Upper lobe of left lung (tissue), 6 donors: ENCODE measurements around the gene DZANK1. TPM values are rescaled to one million over a fixed set of nuclear protein-coding genes. Genes with fewer than 3 reads are reported as not detected.

Source experiments
- ATAC-seq, 2 donors: fragments of 200-7000 bp; cut with Tn5 transposase; one replicate each; pipeline ENCODE4 v1.9.1; 2022; ENCODE audit warnings: mild to moderate bottlenecking in 2 of 2, moderate library complexity in 2 of 2; ENCODE audit not compliant: low FRiP score in 2 of 2
- DNase-seq, 2 donors: peaks; one replicate each; pipeline ENCODE4 v3.0.0-alpha.2; 2019 to 2020
- H3K27ac ChIP-seq, 4 donors: fragments of 200-600 bp; sonication (generic); one replicate each; pipeline ENCODE4 v1.5.1; 2016 to 2019
- H3K27me3 ChIP-seq, 4 donors: fragments of 200-600 bp; sonication (generic); one replicate each; pipeline ENCODE4 v1.5.1; 2017 to 2019
- H3K36me3 ChIP-seq, 4 donors: fragments of 200-600 bp; sonication (generic); one replicate each; pipeline ENCODE4 v1.5.1; 2016 to 2019
- H3K4me1 ChIP-seq, 4 donors: fragments of 200-600 bp; sonication (generic); one replicate each; pipeline ENCODE4 v1.5.1; 2018 to 2019
- H3K4me3 ChIP-seq, 4 donors: fragments of 200-600 bp; sonication (generic); one replicate each; pipeline ENCODE4 v1.5.1; 2017 to 2019; ENCODE audit warnings: mild to moderate bottlenecking in 2 of 4, moderate library complexity in 1 of 4
- H3K9me3 ChIP-seq, 4 donors: fragments of 200-600 bp; sonication (generic); one replicate each; pipeline ENCODE4 v1.5.1; 2018 to 2019
- CTCF ChIP-seq, 6 experiments: fragments of 450-650 bp in 4 of 6; fragments of 200-600 bp in 2 of 6; sonication (generic) in 2 of 6; IDR thresholded peaks; one replicate each; pipeline ENCODE4 v1.5.1; 2016 to 2019; ENCODE audit warnings: antibody characterized with exemption in 6 of 6
- EP300 ChIP-seq, 4 donors: sonication (generic); formaldehyde crosslinking; IDR thresholded peaks; one replicate each; pipeline ENCODE4 v1.5.1; 2017; ENCODE audit warnings: antibody characterized with exemption in 4 of 4, control low read depth in 2 of 4
- POLR2A ChIP-seq, 4 donors: fragments of 450-650 bp; IDR thresholded peaks; one replicate each; pipeline ENCODE4 v1.5.1; 2016 to 2017; ENCODE audit warnings: antibody characterized with exemption in 4 of 4, mild to moderate bottlenecking in 2 of 4
- POLR2AphosphoS5 ChIP-seq, 2 donors: sonication (generic); formaldehyde crosslinking; IDR thresholded peaks; one replicate each; pipeline ENCODE4 v1.5.1; 2017; ENCODE audit warnings: antibody characterized with exemption in 2 of 2
- WGBS, 2 donors: methylation state at CpG; one replicate each; pipeline ENCODE4 v1.1.5; 2017 to 2018; 5-methylcytosine and 5-hydroxymethylcytosine counted together
- total RNA-seq, 6 donors: library from RNA; depleted of rRNA in 4 of 6; stranded (reverse); fragments of >200 nt in 4 of 6; gene quantifications; one replicate each; pipeline versions ENCODE4 v1.1.0 to v1.2.1, GENCODE V29; 2016 to 2021
- donor health status: DM: no; HTN: no; CAD: no; lungs with moderate emphysema.
- donor health status: DM: no; HTN: yes; CAD: no; lungs with severe emphysema.

Gene DZANK1
- total RNA-seq, 6 donors from 2014 or later: 1.8 to 12.8 (median 4.4) TPM

GRCh38 chr20:18443886-18444285, 22.9 kb downstream of the DZANK1 start:
- no peak for TF ChIP-seq CTCF (IDR thresholded peaks at IDR 0.05)
- no peak for TF ChIP-seq POLR2AphosphoS5 (IDR thresholded peaks at IDR 0.05)
- TF ChIP-seq POLR2A (IDR thresholded peaks at IDR 0.05): no peak
- no peak for TF ChIP-seq EP300 (IDR thresholded peaks at IDR 0.05)
- 46 to 58% methylated on average over 4 of the region's 4 CpGs for WGBS, 2 donors
- no peak overlapping the region for H3K27ac ChIP-seq
- ATAC-seq: no peak
- no peak for DNase-seq
- H3K27me3 ChIP-seq: no peaks in the 10 kb centered on the region
- H3K4me1 ChIP-seq: peaks cover 0 to 11% (median 8%) of the 10 kb centered on the region in 4 donors
- H3K4me3 ChIP-seq: no peak overlapping the region
- no peaks in the 10 kb centered on the region for H3K36me3 ChIP-seq
- H3K9me3 ChIP-seq: no peaks in the 10 kb centered on the region

- Histone ChIP-seq H3K4me1 (peaks cover 0 to 11% (median 8%) of the 10 kb centered on the region in 4 donors), H3K27me3 (no peaks in the 10 kb centered on the region), H3K4me3 (no peak overlapping the region), H3K36me3 (no peaks in the 10 kb centered on the region), H3K9me3 (no peaks in the 10 kb centered on the region), H3K27ac (no peak overlapping the region)
- TF ChIP-seq POLR2A (IDR thresholded peaks at IDR 0.05) (no peak), CTCF (IDR thresholded peaks at IDR 0.05) (no peak)
- DNase-seq (no peak), ATAC-seq (no peak)
- 38 to 72% methylated on average over 1 of the region's 1 CpG for WGBS, 2 donors
Observed at GRCh38 chr20:18440403-18440802, 26.4 kb downstream of the DZANK1 start.

GRCh38 chr20:18436847-18437246, 30.0 kb downstream of the DZANK1 start:
- no peaks in the 10 kb centered on the region for H3K27me3 ChIP-seq
- no peak overlapping the region for H3K27ac ChIP-seq
- no peaks in the 10 kb centered on the region for H3K36me3 ChIP-seq
- ATAC-seq (no peak), DNase-seq (no peak)
- H3K9me3 ChIP-seq: no peaks in the 10 kb centered on the region
- no peak for TF ChIP-seq EP300 (IDR thresholded peaks at IDR 0.05)
- TF ChIP-seq POLR2A (IDR thresholded peaks at IDR 0.05): no peak
- TF ChIP-seq CTCF (IDR thresholded peaks at IDR 0.05): no peak
- TF ChIP-seq POLR2AphosphoS5 (IDR thresholded peaks at IDR 0.05): no peak
- no peaks in the 10 kb centered on the region for H3K4me1 ChIP-seq
- 45 to 55% methylated on average over 2 of the region's 2 CpGs for WGBS, 2 donors
- H3K4me3 ChIP-seq: no peak overlapping the region

- WGBS, 2 donors: 92 to 93% methylated on average over 6 of the region's 6 CpGs
- H3K4me1 ChIP-seq: peaks cover 7 to 15% (median 9%) of the 10 kb centered on the region in 4 donors
- DNase-seq: no peak
- no peak overlapping the region for H3K4me3 ChIP-seq
- H3K9me3 ChIP-seq: no peaks in the 10 kb centered on the region
- TF ChIP-seq POLR2A (IDR thresholded peaks at IDR 0.05): no peak
- no peak for TF ChIP-seq CTCF (IDR thresholded peaks at IDR 0.05)
- TF ChIP-seq EP300 (IDR thresholded peaks at IDR 0.05): no peak
- TF ChIP-seq POLR2AphosphoS5 (IDR thresholded peaks at IDR 0.05): no peak
- ATAC-seq: no peak
- no peaks in the 10 kb centered on the region for H3K36me3 ChIP-seq
- no peaks in the 10 kb centered on the region for H3K27me3 ChIP-seq
- H3K27ac ChIP-seq: no peak overlapping the region
Observed at GRCh38 chr20:18431206-18431605, 35.6 kb downstream of the DZANK1 start.

GRCh38 chr20:18430172-18430826, 36.5 kb downstream of the DZANK1 start:
- Histone ChIP-seq H3K4me1 (peaks cover 7 to 15% (median 9%) of the 10 kb centered on the region in 4 donors), H3K36me3 (no peaks in the 10 kb centered on the region), H3K27ac (no peak overlapping the region), H3K27me3 (no peaks in the 10 kb centered on the region), H3K9me3 (no peaks in the 10 kb centered on the region), H3K4me3 (no peak overlapping the region)
- no peak for DNase-seq
- no peak for ATAC-seq
- WGBS, 2 donors: 98% methylated on average over 9 of the region's 9 CpGs
- TF ChIP-seq EP300 (IDR thresholded peaks at IDR 0.05) (no peak), CTCF (IDR thresholded peaks at IDR 0.05) (no peak), POLR2AphosphoS5 (IDR thresholded peaks at IDR 0.05) (no peak), POLR2A (IDR thresholded peaks at IDR 0.05) (no peak)
